Smooth muscle cell (in vitro differentiated cells): ENCODE data around the gene OTOP3. TPM values are rescaled to one million over a fixed set of nuclear protein-coding genes. Genes with fewer than 3 reads are reported as not detected.

Experiments
- DNase-seq: peaks from one replicate; lab custom pipeline; 2025; ENCODE audit not compliant: unreplicated experiment; lab: John Stamatoyannopoulos, UW
- H2AFZ ChIP-seq: fragments of 200-600 bp; sonication (generic); 2 replicates; pipeline ENCODE4 v1.6.0; 2016; ENCODE audit warnings: antibody characterized with exemption, low read depth, mild to moderate bottlenecking
- H3F3A ChIP-seq: fragments of 200-600 bp; sonication (generic); 2 replicates; pipeline ENCODE4 v1.6.0; 2017; ENCODE audit warnings: antibody characterized with exemption, low read depth
- H3K27ac ChIP-seq: fragments of 200-600 bp; sonication (generic); 2 replicates; pipeline ENCODE4 v1.5.1; 2016; ENCODE audit warnings: low read depth, mild to moderate bottlenecking
- H3K27me3 ChIP-seq: fragments of 200-600 bp; sonication (generic); 2 replicates; pipeline ENCODE4 v1.6.1; 2016; ENCODE audit warnings: low read depth, mild to moderate bottlenecking
- H3K36me3 ChIP-seq: fragments of 200-600 bp; sonication (generic); 2 replicates; pipeline ENCODE4 v1.5.1; 2016; ENCODE audit warnings: low read depth
- H3K4me1 ChIP-seq: fragments of 200-600 bp; sonication (generic); 2 replicates; pipeline ENCODE4 v1.5.1; 2016; ENCODE audit warnings: low read depth
- H3K4me2 ChIP-seq: fragments of 200-600 bp; sonication (generic); 2 replicates; pipeline ENCODE4 v1.6.0; 2016; ENCODE audit warnings: mild to moderate bottlenecking
- H3K4me3 ChIP-seq: fragments of 200-600 bp; sonication (generic); 2 replicates; pipeline ENCODE4 v1.5.1; 2016; ENCODE audit warnings: mild to moderate bottlenecking
- H3K79me2 ChIP-seq: fragments of 200-600 bp; sonication (generic); 2 replicates; pipeline ENCODE4 v1.6.0; 2016; ENCODE audit warnings: low read depth, mild to moderate bottlenecking
- H3K9ac ChIP-seq: fragments of 200-600 bp; sonication (generic); 2 replicates; pipeline ENCODE4 v1.6.0; 2016; ENCODE audit warnings: low read depth
- H3K9me3 ChIP-seq: fragments of 200-600 bp; sonication (generic); replicated peaks from 2 replicates; pipeline ENCODE4 v1.5.1; 2016; ENCODE audit warnings: low read depth
- H4K20me1 ChIP-seq: fragments of 200-600 bp; sonication (generic); 2 replicates; pipeline ENCODE4 v1.6.0; 2016; ENCODE audit warnings: low read depth
- WGBS: methylation state at CpG from one replicate; pipeline ENCODE4 v1.1.7; 2016; ENCODE audit warnings: low lambda C conversion rate; 5-methylcytosine and 5-hydroxymethylcytosine counted together
- polyA plus RNA-seq: library from polyadenylated mRNA; unstranded; fragments of >200 nt; fragmentation: Nextera tagmentation; extraction: Ambion mirVana; gene quantifications from 2 replicates; pipeline ENCODE4 v1.2.1, GENCODE V29; 2016
- total RNA-seq: library from RNA; depleted of rRNA; stranded (reverse); fragments of >200 nt; gene quantifications from 2 replicates; pipeline ENCODE4 v1.2.3, GENCODE V29; 2014
- TF ChIP-seq, protein P1 (sequence below): fragments of 200-600 bp; sonication (generic); IDR thresholded peaks from 2 replicates; pipeline ENCODE4 v1.5.1; 2017; ENCODE audit warnings: borderline replicate concordance, mild to moderate bottlenecking, antibody characterized with exemption; ENCODE audit not compliant: insufficient read depth, poor library complexity, severe bottlenecking

OTOP3 gene
- total and polyA plus RNA-seq, 2 experiments from 2014 or later, result not detected

- no peak within 1 kb of the TSS for H3K27ac ChIP-seq
- DNase-seq, result no peak
- TF ChIP-seq, protein P1, sequence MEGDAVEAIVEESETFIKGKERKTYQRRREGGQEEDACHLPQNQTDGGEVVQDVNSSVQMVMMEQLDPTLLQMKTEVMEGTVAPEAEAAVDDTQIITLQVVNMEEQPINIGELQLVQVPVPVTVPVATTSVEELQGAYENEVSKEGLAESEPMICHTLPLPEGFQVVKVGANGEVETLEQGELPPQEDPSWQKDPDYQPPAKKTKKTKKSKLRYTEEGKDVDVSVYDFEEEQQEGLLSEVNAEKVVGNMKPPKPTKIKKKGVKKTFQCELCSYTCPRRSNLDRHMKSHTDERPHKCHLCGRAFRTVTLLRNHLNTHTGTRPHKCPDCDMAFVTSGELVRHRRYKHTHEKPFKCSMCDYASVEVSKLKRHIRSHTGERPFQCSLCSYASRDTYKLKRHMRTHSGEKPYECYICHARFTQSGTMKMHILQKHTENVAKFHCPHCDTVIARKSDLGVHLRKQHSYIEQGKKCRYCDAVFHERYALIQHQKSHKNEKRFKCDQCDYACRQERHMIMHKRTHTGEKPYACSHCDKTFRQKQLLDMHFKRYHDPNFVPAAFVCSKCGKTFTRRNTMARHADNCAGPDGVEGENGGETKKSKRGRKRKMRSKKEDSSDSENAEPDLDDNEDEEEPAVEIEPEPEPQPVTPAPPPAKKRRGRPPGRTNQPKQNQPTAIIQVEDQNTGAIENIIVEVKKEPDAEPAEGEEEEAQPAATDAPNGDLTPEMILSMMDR, result no peak
- H3K4me2 ChIP-seq, result peak within 1 kb of the TSS; percentile 88
- peaks cover 9% of the 10 kb centered on the region for H3K4me1 ChIP-seq
- no peaks in the 10 kb centered on the region for H3K79me2 ChIP-seq
- no peaks in the 10 kb centered on the region for H4K20me1 ChIP-seq
- peak within 1 kb of the TSS; percentile 51 for H3K4me3 ChIP-seq
- H2AFZ ChIP-seq, result no peak within 1 kb of the TSS
- 21% methylated on average over 53 of the region's 54 CpGs for WGBS
- no peaks in the 10 kb centered on the region for H3K9me3 ChIP-seq
- no peaks in the 10 kb centered on the region for H3K36me3 ChIP-seq
- no peaks in the 10 kb centered on the region for H3F3A ChIP-seq
- peaks cover 60% of the 10 kb centered on the region for H3K27me3 ChIP-seq
- H3K9ac ChIP-seq, result no peak within 1 kb of the TSS
Measured at GRCh38 chr17:74924250-74924948, 11.3 kb upstream of the OTOP3 start, which contains the start of gene OTOP2. Gene OTOP2 (plus strand): TSS chr17:74924273. CDS start chr17:74924633, 360 bp downstream.

GRCh38 chr17:74925242-74925641, 10.5 kb upstream of the OTOP3 start:
- WGBS, result 86% methylated on average over 3 of the region's 3 CpGs
- DNase-seq, result no peak
- no peaks in the 10 kb centered on the region for H3K36me3 ChIP-seq
- no peak overlapping the region for H3K4me2 ChIP-seq
- H4K20me1 ChIP-seq, result no peaks in the 10 kb centered on the region
- no peaks in the 10 kb centered on the region for H3K9me3 ChIP-seq
- H3K27me3 ChIP-seq, result peaks cover 60% of the 10 kb centered on the region
- H3K27ac ChIP-seq, result no peak overlapping the region
- no peak overlapping the region for H3K4me3 ChIP-seq
- H2AFZ ChIP-seq, result no peak overlapping the region
- H3K4me1 ChIP-seq, result peaks cover 9% of the 10 kb centered on the region
- H3K9ac ChIP-seq, result no peak overlapping the region
- H3K79me2 ChIP-seq, result no peaks in the 10 kb centered on the region
- TF ChIP-seq, protein P1, result no peak
- H3F3A ChIP-seq, result no peaks in the 10 kb centered on the region

DNA sequence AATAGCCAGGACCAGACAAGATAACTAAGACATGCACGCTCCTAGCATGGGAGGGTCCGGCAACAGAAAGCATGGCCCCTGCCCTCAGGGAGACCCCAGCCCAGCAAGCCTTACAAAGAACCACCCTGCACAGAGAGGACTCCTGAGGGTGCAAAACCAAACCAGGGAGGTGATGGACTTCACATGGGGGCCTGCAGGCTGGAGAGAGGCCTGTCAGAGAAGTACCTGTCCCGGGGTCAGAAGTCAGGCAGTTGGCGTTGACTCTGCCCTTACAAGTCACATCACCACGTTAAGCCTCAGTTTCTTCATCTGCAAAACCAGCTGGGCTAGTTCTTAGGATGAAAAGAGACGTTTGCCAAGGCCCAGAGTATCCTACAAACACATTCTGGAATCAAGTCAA, 6.9 kb upstream of the OTOP3 start:
- Histone ChIP-seq H3K36me3 (no peaks in the 10 kb centered on the region), H3K4me1 (peaks cover 4% of the 10 kb centered on the region), H3K9ac (no peak overlapping the region), H2AFZ (no peak overlapping the region), H3F3A (no peaks in the 10 kb centered on the region), H4K20me1 (no peaks in the 10 kb centered on the region), H3K9me3 (no peaks in the 10 kb centered on the region), H3K4me2 (no peak overlapping the region), H3K79me2 (no peaks in the 10 kb centered on the region), H3K27me3 (peaks cover 63% of the 10 kb centered on the region), H3K4me3 (no peak overlapping the region), H3K27ac (no peak overlapping the region)
- WGBS, result 79% methylated on average over 6 of the region's 6 CpGs
- TF ChIP-seq, protein P1, result no peak
- no peak for DNase-seq
